Muscle layer of colon (tissue), 2 donors: ENCODE measurements around the gene LSP1.

Source experiments
- H3K27ac ChIP-seq: one replicate; pipeline ENCODE4 v1.7.0; 2013; ENCODE audit warnings: low read depth, mild to moderate bottlenecking, low read length, moderate library complexity
- H3K27me3 ChIP-seq, 2 donors: one replicate each; pipeline ENCODE4 v1.7.0; 2013; ENCODE audit warnings: low read length in 2 of 2, mild to moderate bottlenecking in 2 of 2; ENCODE audit not compliant: insufficient read depth in 2 of 2, control insufficient read depth in 1 of 2
- H3K36me3 ChIP-seq: one replicate; pipeline ENCODE4 v1.7.0; 2013; ENCODE audit warnings: mild to moderate bottlenecking, low read length; ENCODE audit not compliant: insufficient read depth
- H3K4me1 ChIP-seq: one replicate; pipeline ENCODE4 v1.7.0; 2013; ENCODE audit warnings: mild to moderate bottlenecking, low read length; ENCODE audit not compliant: insufficient read depth
- H3K4me3 ChIP-seq, 2 donors: one replicate each; pipeline ENCODE4 v1.7.0; 2013; ENCODE audit warnings: low read length in 2 of 2, low read depth in 1 of 2, mild to moderate bottlenecking in 1 of 2, moderate library complexity in 1 of 2
- H3K9ac ChIP-seq: one replicate; pipeline ENCODE4 v1.7.0; 2013; ENCODE audit warnings: low read length
- H3K9me3 ChIP-seq: one replicate; pipeline ENCODE4 v1.7.0; 2013; ENCODE audit warnings: mild to moderate bottlenecking, low read length
- donor health status: abdominal sarcoma.
- donor health status: Adenocarcinoma of cecum.

The LSP1 gene

GRCh38 chr11:1894759-1895158 is 41.9 kb downstream of the LSP1 start:
- peaks cover 0 to 4% of the 10 kb centered on the region in 2 donors for H3K27me3 ChIP-seq
- no peaks in the 10 kb centered on the region for H3K4me1 ChIP-seq
- no peaks in the 10 kb centered on the region for H3K36me3 ChIP-seq
- H3K4me3 ChIP-seq = no peak overlapping the region
- H3K27ac ChIP-seq = no peak overlapping the region
- no peaks in the 10 kb centered on the region for H3K9me3 ChIP-seq
- no peak overlapping the region for H3K9ac ChIP-seq

GRCh38 chr11:1896468-1896867 is 43.6 kb downstream of the LSP1 start:
- H3K4me3 ChIP-seq = no peak overlapping the region
- no peaks in the 10 kb centered on the region for H3K36me3 ChIP-seq
- no peaks in the 10 kb centered on the region for H3K9me3 ChIP-seq
- no peak overlapping the region for H3K9ac ChIP-seq
- no peak overlapping the region for H3K27ac ChIP-seq
- H3K27me3 ChIP-seq = no peaks in the 10 kb centered on the region
- no peaks in the 10 kb centered on the region for H3K4me1 ChIP-seq

GRCh38 chr11:1896923-1897322 is 44.0 kb downstream of the LSP1 start:
- no peak overlapping the region for H3K9ac ChIP-seq
- no peaks in the 10 kb centered on the region for H3K27me3 ChIP-seq
- no peak overlapping the region for H3K27ac ChIP-seq
- H3K4me1 ChIP-seq = no peaks in the 10 kb centered on the region
- H3K9me3 ChIP-seq = no peaks in the 10 kb centered on the region
- H3K4me3 ChIP-seq = no peak overlapping the region
- no peaks in the 10 kb centered on the region for H3K36me3 ChIP-seq

GRCh38 chr11:1899090-1899489 is 46.2 kb downstream of the LSP1 start:
- H3K36me3 ChIP-seq = no peaks in the 10 kb centered on the region
- H3K27ac ChIP-seq = no peak overlapping the region
- no peaks in the 10 kb centered on the region for H3K9me3 ChIP-seq
- H3K4me1 ChIP-seq = no peaks in the 10 kb centered on the region
- no peak overlapping the region for H3K9ac ChIP-seq
- no peaks in the 10 kb centered on the region for H3K27me3 ChIP-seq
- no peak overlapping the region for H3K4me3 ChIP-seq

- Histone ChIP-seq H3K4me3 (no peak overlapping the region), H3K9ac (no peak overlapping the region), H3K27me3 (no peaks in the 10 kb centered on the region), H3K36me3 (no peaks in the 10 kb centered on the region), H3K4me1 (no peaks in the 10 kb centered on the region), H3K27ac (no peak overlapping the region), H3K9me3 (no peaks in the 10 kb centered on the region)
These were observed 46.8 kb downstream of the LSP1 start for GRCh38 chr11:1899686-1900085.

GRCh38 chr11:1906181-1906580 is 53.3 kb downstream of the LSP1 start:
- H3K4me1 ChIP-seq = peaks cover 7% of the 10 kb centered on the region
- no peaks in the 10 kb centered on the region for H3K27me3 ChIP-seq
- no peaks in the 10 kb centered on the region for H3K36me3 ChIP-seq
- peak overlapping the region; percentile 8 for H3K27ac ChIP-seq
- H3K4me3 ChIP-seq = no peak overlapping the region
- no peaks in the 10 kb centered on the region for H3K9me3 ChIP-seq
- no peak overlapping the region for H3K9ac ChIP-seq

- no peak overlapping the region for H3K4me3 ChIP-seq
- no peaks in the 10 kb centered on the region for H3K9me3 ChIP-seq
- peaks cover 7% of the 10 kb centered on the region for H3K4me1 ChIP-seq
- H3K27ac ChIP-seq = peak overlapping the region; percentile 8
- H3K27me3 ChIP-seq = no peaks in the 10 kb centered on the region
- no peak overlapping the region for H3K9ac ChIP-seq
- H3K36me3 ChIP-seq = no peaks in the 10 kb centered on the region
These were observed 53.9 kb downstream of the LSP1 start for GRCh38 chr11:1906611-1907423.

- no peaks in the 10 kb centered on the region for H3K9me3 ChIP-seq
- H3K27me3 ChIP-seq = no peaks in the 10 kb centered on the region
- H3K4me3 ChIP-seq = no peak overlapping the region
- H3K9ac ChIP-seq = no peak overlapping the region
- H3K36me3 ChIP-seq = no peaks in the 10 kb centered on the region
- H3K27ac ChIP-seq = peak overlapping the region; percentile 34
- H3K4me1 ChIP-seq = peaks cover 7% of the 10 kb centered on the region
These were observed 55.7 kb downstream of the LSP1 start for GRCh38 chr11:1908618-1909017.

- no peaks in the 10 kb centered on the region for H3K27me3 ChIP-seq
- no peak overlapping the region for H3K9ac ChIP-seq
- peaks cover 7% of the 10 kb centered on the region for H3K4me1 ChIP-seq
- no peaks in the 10 kb centered on the region for H3K36me3 ChIP-seq
- H3K9me3 ChIP-seq = no peaks in the 10 kb centered on the region
- no peak overlapping the region for H3K4me3 ChIP-seq
- no peak overlapping the region for H3K27ac ChIP-seq
These were observed 56.6 kb downstream of the LSP1 start for GRCh38 chr11:1909524-1909923.

GRCh38 chr11:1912289-1912878 is 59.5 kb downstream of the LSP1 start:
- H3K4me3 ChIP-seq = no peak overlapping the region
- H3K4me1 ChIP-seq = peaks cover 7% of the 10 kb centered on the region
- H3K9ac ChIP-seq = no peak overlapping the region
- H3K27ac ChIP-seq = no peak overlapping the region
- no peaks in the 10 kb centered on the region for H3K9me3 ChIP-seq
- H3K27me3 ChIP-seq = no peaks in the 10 kb centered on the region
- no peaks in the 10 kb centered on the region for H3K36me3 ChIP-seq

- no peaks in the 10 kb centered on the region for H3K27me3 ChIP-seq
- peaks cover 6% of the 10 kb centered on the region for H3K4me1 ChIP-seq
- no peak overlapping the region for H3K9ac ChIP-seq
- no peak overlapping the region for H3K27ac ChIP-seq
- H3K4me3 ChIP-seq = no peak overlapping the region
- H3K36me3 ChIP-seq = no peaks in the 10 kb centered on the region
- H3K9me3 ChIP-seq = no peaks in the 10 kb centered on the region
These were observed 60.6 kb downstream of the LSP1 start for GRCh38 chr11:1913271-1914060.
